Erythroblast (primary cell): Measurements from ENCODE around the gene B3GNT9.

ENCODE experiments used
- GATA1 ChIP-seq: IDR thresholded peaks from 2 replicates; pipeline ENCODE4 v1.6.1; 2011; ENCODE audit warnings: low read depth, mild to moderate bottlenecking, control low read depth, low read length, moderate library complexity
- POLR2A ChIP-seq: IDR thresholded peaks from 2 replicates; pipeline ENCODE4 v1.6.1; 2011; ENCODE audit warnings: mild to moderate bottlenecking, low read length

GRCh38 chr16:67188798-67189197, 38.0 kb upstream of the B3GNT9 start:
- TF ChIP-seq POLR2A: no peak
- TF ChIP-seq GATA1: no peak
